OCI-M1 (cell line): ENCODE measurements around the gene SV2C.

ENCODE experiments used
- DNase-seq: peaks from one replicate; lab custom pipeline; 2025; lab: John Stamatoyannopoulos, UW

SV2C gene

DNA sequence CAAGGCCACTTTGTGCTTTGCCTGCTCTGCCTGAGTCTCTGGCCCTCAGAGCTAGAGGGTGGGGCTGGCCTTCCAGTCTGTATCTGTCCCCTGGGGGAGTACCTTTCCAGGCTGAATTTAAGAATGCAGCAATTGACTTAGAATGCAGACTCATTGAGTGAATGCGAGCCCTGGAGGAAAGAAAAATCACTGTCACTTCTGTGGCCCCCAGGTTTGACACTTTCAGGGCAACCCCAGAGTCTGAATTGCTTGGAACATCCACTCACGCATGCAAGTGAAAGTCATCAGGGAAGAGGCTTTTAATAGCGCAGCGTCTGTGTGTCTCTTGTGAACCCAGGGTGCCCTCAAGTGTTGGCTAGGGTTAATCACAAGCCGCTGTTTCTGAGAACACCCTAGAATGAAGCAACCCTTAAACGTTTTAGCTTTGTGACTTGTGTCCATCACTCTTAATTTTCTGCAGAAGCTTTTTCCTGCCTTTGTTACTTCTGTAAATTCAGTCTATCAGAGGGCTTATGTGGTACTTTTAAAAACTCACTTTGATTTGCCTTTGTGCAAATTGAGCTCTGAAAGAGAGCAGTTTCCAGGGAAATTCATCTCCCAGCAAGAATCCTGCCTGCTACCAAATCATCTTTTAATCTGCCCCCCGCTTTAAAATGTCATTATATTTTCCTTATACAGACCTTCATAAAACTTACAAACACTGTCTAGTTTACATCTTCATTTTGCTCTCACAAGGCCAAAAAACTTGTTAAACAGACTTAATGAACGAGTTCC, 173.1 kb downstream of the SV2C start:
- peak; percentile 84 for DNase-seq

GRCh38 chr5:76257225-76257833, 174.1 kb downstream of the SV2C start:
- no peak for DNase-seq

- no peak for DNase-seq
Observed at GRCh38 chr5:76257897-76258296, 174.7 kb downstream of the SV2C start.

DNA sequence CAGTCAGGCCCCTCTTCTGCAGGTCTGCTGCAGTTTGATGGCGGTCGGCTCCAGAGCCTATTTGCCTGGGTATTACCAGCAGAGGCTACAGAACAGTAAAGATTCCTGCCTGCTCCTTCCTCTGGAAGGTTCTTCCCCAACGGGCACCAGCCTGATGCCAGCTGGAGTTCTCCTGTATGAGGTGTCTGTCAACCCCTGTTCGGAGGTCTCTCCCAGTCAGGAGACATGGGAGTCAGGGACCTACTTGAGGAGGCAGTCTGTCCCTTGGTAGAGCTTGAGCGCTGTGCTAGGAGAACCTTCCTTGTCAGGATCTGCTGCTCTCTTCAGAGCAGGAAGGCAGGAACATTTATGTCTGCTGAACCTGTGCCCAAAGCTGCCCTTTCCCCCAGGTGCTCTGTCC, 181.5 kb downstream of the SV2C start:
- no peak for DNase-seq

DNA sequence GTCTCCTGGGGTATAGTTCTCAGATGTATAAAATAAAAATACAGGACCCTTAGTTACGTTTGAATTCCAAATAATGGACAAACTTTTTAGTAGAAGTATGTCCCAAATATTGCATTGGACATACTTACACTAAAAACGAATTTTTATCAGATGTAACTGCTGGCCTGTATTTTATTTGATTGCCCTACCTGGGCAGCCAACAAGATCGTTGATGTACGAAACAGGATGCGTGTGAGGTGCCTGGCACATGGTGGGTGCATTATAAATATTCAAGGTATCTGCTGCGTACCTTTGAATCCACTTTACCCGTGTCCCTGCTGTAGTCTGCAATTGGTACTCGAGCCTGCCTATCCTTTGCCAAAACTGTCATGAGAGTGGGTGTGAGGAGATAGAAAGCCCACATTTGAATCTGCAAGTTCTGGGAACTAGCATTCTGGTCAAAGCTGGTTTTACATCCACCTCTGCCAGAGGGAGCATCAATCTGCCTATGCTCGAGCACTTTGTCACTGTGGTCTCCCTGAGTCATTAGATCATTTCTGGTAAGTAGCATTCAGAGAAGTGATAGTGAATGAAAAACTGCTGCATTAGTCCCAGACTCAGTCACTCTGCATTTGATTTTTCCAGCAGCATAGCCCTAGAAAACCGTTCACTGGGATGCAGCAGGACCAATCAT, 186.2 kb downstream of the SV2C start:
- DNase-seq, result peak; percentile 14

- no peak for DNase-seq
Observed at GRCh38 chr5:76269932-76270610, 186.9 kb downstream of the SV2C start.

DNA sequence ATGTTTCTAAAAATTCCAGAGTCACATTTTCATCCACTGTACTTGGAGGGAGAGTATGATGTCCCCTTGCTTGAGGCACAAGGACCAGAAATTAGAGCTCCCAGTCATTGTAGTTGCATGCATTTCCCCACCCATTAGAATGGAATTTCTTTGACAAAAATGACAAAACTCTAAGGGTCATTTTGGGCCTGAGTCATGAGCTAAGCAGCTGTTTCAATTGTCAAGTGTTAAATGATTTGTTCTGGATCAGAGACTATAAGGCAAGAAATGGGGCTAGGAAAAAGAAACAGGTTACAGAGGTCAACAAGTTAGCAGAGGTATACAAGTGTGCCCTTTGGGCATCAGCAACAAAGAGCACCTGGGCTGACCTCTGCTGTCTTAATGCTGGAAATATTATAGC, 188.7 kb downstream of the SV2C start:
- DNase-seq, result no peak

DNA sequence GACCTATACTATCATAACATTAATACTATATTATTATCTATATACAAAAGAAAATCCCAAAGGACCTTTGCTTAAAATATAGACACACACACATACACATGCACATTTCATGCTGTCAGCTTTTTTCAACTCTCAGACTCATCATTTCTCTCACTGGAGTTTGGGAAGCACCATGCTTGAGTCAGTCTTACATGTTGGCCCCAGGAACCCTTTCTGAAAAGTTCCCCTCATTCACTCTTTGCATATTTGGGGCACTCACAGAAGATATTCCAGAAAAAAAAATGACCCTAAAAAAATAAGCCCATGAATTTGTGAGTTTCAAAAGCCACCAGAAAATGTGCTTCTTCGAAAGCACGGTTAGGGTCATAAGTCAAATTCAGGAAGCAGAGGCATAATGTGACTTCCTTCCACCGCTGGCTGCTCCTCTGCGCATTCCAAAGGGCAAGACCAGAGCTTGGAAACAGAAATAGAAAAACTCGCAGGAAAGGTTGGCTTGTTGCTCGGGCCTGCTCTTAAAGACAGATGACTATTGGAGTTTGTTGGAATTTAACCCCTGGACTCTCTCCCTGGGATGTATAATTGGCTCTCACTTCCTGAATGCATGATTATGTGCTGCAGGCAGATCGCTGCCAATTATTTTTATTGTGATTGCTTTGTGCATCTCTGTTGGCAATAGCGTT, 190.2 kb downstream of the SV2C start:
- no peak for DNase-seq

DNA sequence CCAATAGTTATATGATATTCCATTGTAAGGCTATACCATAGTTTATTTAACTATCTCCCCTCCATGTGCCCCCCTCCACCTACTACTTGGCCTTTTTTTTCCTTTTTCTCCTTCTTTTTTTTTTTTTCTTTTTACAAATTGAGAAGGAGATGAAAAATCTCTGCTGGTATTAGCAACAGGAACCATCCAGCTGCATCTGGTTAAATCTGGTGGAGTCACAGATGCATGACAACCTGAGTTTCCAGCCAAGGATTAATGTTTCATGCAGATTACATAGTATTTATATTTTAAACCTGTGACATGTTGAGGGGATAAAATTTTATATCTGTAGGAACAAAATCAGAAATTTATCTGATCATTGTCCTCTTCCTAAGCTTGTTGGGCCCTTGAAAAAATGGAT, 191.4 kb downstream of the SV2C start:
- no peak for DNase-seq

GRCh38 chr5:76277736-76278135, 194.6 kb downstream of the SV2C start:
- DNase-seq, result no peak

DNA sequence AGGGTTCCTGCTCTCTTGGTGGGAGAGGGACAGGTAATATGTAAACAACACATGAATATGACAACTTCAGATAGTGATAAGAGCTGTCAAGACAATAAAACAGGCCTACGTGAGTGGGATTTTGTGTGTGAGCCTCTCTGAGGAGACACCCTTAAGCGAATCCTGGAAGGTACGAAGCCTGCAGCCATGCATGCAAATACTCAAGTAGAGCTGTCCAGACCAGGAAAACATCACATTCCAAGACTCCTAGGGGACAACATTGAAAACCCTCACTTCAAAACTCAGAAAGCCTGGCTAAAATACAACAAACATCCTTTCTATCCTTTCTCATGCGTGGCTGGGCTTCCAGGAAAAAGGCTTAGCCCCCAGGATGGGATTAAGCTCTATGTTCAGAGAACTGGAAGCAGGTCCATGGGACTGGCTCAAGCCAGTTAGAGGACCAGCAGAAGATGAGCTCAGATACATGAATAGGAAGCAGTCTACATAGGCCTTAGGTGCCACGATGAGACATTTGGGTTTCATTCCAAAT, 195.1 kb downstream of the SV2C start:
- DNase-seq, result no peak

DNA sequence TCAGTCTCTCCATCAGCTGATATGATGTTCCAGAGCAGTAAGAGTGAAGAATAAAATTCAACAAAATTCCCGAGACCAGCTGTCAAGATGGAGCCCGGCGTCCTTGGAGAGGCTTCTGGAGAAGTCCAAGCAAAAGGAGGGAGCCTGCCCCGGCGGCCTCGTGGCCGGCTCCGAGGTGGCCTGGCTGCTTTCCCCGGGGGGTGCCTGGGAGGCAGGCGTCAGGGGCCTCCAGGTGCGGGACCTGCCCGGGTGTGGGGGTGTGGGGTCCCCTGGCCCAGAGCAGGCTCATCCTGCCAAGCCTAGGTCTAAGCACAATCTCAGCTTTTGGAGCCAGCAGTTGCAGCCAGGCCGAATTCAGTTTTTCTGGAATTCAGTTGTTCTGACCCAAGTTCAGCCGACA, 197.3 kb downstream of the SV2C start:
- no peak for DNase-seq

GRCh38 chr5:76283670-76284069, 200.5 kb downstream of the SV2C start:
- no peak for DNase-seq

DNA sequence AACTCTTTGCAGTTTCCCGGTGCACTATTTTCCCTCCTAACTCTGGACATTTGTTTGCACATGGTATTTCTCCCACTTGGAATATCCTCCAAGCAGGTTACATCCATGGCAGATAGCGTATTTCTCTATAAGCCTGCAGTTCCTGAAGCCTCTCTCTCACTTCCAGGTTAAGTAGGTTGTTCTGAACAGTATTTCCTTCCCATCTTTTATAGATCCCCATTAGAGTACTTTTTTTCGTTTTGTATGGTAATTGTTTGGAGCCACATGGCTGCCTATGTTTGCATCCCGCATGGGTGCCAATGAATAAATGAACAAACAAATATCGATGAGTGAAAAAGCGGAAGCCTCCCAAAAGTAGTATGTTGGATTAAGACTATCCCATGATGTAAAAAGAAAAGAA, 206.5 kb downstream of the SV2C start:
- DNase-seq, result no peak

- DNase-seq, result no peak
Observed at GRCh38 chr5:76290321-76290757, 207.2 kb downstream of the SV2C start.

DNA sequence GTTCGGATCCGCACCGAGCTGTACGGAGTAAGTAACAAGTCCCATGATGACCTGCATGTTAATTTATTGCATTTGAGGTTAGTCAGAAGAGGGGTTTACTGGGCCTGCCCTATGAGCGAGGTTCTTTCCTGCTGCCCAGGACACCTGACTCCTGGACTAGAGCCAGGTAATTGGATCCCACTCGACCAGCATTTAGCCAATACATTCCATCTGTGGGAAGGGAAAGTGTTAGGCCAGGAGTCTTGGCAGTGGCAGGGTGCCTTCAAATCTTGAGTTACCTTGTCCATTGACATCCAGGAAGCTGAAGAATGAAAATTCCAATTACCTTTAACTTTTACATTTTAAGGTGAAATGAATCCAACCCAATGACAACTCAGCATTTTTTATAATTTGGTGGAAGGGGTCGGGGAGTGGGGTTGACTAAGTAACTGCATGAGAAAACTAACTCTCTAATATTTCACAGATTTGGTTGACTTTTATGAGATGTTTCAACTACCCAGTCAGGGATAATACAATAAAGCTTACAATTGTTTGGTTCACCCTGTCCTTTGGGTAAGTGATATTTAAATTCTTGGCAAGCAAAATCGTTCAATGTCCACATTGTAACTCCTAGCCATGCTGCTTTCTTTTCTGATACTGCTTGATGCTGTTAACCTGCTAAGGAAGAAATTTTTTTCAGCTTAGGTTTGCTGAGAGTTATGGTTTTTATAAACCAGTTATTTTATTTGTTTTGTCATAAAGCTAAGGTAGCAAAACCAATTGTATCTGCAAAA, 208.3 kb downstream of the SV2C start:
- no peak for DNase-seq

- peak; percentile 57 for DNase-seq
Observed at GRCh38 chr5:76292620-76293322, 209.6 kb downstream of the SV2C start.

DNA sequence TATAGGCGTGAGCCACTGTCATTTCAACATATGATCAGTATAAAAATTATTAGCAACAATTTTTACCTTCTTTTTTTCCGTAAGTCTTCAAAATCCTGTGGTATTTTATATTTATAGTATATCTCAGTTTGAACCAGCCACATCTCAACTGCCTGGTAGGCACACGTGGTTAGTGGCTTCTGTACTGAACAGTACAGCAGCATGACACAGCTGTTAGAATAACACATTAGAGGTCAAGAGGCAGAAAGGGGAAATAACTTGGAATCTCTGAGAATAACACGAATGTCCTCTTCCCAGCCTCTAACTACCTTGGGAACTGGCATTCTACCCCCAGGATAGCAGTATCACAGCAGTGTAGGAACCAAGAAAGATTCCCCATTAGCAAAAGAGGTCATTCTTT, 211.4 kb downstream of the SV2C start:
- peak; percentile 80 for DNase-seq

DNA sequence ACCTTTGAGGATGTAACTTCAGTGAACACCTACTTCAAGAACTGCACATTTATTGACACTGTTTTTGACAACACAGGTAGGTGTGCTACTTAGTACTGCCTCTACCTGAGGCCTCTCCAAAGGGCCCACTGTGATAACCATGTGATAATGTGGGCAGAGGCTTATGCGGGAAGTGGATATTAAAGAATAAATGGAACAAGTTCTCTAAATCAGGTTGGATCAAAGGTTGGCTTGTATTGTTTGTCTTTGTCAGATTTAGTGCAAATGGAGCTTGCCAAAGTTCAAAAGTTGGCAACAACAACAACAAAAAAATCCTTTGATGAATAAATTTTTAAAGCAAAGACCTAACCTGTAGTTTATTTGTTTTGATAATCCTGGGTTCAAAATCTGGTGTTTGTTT, 215.7 kb downstream of the SV2C start:
- no peak for DNase-seq

DNA sequence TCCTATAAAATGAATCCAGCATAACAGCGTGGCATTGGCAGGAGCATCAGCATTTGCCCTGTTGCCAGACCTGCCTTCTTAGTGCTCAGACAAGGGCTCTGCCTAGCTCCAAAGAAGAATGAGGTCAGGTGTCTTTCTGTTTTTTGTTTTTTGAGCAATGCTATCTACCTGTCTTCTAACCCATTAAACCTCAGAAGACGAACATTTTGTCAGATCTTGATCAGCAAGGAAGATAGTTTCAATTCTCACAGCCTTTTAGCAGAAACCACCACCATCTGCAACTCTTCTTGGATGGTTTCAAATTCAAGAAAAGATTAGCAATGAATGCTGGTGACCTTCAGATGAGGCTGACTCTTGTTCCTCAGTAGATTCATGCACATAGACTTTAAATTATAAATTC, 216.4 kb downstream of the SV2C start:
- no peak for DNase-seq
